GM12864 (cell line): ENCODE measurements around the gene C11orf42.
A peak's percentile ranks its signal among the peaks of the same experiment; 100 is the strongest.

Experiments
- DNase-seq: peaks from one replicate; pipeline ENCODE4 v3.0.0-alpha.2; 2011; ENCODE audit warnings: low read depth
- H3K4me3 ChIP-seq: 2 replicates; pipeline ENCODE4 v1.5.1; 2011; ENCODE audit warnings: mild to moderate bottlenecking, low read depth, low read length, control low read depth
- CTCF ChIP-seq: IDR thresholded peaks from 2 replicates; pipeline ENCODE4 v1.5.1; 2011; ENCODE audit warnings: low read depth, mild to moderate bottlenecking, moderate library complexity, low read length, control low read depth, inconsistent platforms; ENCODE audit errors: missing control alignments

The C11orf42 gene

GRCh38 chr11:6232899-6233298, 27.5 kb downstream of the C11orf42 start:
- no peak for TF ChIP-seq CTCF
- H3K4me3 ChIP-seq: no peak overlapping the region
- DNase-seq: no peak

GRCh38 chr11:6233984-6234386, 28.6 kb downstream of the C11orf42 start:
- H3K4me3 ChIP-seq: peak overlapping the region; percentile 99

GRCh38 chr11:6234387-6235107, 29.2 kb downstream of the C11orf42 start, which contains the start of gene FHIP1B:
FHIP1B (minus strand) TSS chr11:6234636; CDS start chr11:6224516, 10,120 bp downstream.
- TF ChIP-seq CTCF: no peak
- peak; percentile 99 for DNase-seq
- peak within 1 kb of the TSS; percentile 99 for H3K4me3 ChIP-seq

More at GRCh38 chr11:6233984-6234386, 28.6 kb downstream of the C11orf42 start:
- TF ChIP-seq CTCF: no peak
- DNase-seq: no peak

- DNase-seq: no peak
- H3K4me3 ChIP-seq: no peak overlapping the region
- no peak for TF ChIP-seq CTCF
These were observed 31.9 kb downstream of the C11orf42 start for GRCh38 chr11:6237266-6237665.

- DNase-seq: no peak
- no peak overlapping the region for H3K4me3 ChIP-seq
- no peak for TF ChIP-seq CTCF
These were observed 32.5 kb downstream of the C11orf42 start for GRCh38 chr11:6237761-6238302.

GRCh38 chr11:6238902-6239301, 33.5 kb downstream of the C11orf42 start, which contains the start of gene CNGA4:
CNGA4 (plus strand) TSS chr11:6239089; CDS start chr11:6239207, 118 bp downstream.
- no peak within 1 kb of the TSS for H3K4me3 ChIP-seq
- TF ChIP-seq CTCF: no peak
- no peak for DNase-seq
